ENCODE measurements around the gene SPTLC3. TPM values are rescaled to one million over a fixed set of nuclear protein-coding genes. Genes with fewer than 3 reads are reported as not detected.

Gene SPTLC3
- total and polyA plus RNA-seq, 2 of the 13 experiments (the other 11 are each of a cell fraction or from before 2014, with no cell fraction given): 20.5 to 95.6 TPM

DNA sequence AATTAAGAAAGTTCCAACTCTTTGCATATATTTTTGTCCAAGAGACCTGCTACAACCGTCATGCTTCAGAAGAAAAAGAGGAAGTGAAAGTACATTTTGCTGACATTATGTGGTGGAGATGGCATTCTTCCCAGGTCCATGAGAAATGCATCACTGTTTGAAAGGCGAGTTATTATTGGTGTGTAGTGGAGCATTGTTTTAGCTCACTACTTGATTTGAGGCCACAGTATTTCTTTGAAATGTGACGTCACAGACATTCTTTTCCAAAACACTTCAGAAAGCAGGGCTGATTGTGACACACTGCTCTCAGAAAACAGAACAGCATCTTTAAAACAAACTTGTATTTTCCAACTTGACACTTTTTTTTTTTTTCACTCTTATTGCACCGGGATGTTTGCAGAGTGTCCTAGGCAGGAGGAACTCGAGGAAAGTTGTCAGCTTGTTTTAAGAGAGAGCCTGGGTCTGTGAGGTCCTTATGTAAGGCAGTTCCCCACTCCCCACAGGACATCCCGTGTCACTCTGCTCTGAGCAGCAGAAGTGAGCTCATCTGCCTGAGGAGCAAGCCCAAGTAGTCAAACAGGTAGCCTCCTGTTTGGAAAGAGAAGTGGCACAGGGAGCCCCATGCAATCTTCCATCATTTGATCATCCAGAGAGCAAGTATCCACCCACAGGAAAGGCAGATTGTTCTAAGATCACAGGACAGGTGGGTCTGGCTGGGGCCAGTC is 1.1 kb downstream of the SPTLC3 start (continued):
- TF ChIP-seq, protein P1, sequence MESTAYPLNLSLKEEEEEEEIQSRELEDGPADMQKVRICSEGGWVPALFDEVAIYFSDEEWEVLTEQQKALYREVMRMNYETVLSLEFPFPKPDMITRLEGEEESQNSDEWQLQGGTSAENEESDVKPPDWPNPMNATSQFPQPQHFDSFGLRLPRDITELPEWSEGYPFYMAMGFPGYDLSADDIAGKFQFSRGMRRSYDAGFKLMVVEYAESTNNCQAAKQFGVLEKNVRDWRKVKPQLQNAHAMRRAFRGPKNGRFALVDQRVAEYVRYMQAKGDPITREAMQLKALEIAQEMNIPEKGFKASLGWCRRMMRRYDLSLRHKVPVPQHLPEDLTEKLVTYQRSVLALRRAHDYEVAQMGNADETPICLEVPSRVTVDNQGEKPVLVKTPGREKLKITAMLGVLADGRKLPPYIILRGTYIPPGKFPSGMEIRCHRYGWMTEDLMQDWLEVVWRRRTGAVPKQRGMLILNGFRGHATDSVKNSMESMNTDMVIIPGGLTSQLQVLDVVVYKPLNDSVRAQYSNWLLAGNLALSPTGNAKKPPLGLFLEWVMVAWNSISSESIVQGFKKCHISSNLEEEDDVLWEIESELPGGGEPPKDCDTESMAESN (CRISPR knock-in tag; conservative IDR thresholded peaks at IDR 0.05): no peak
- TF ChIP-seq ZNF367 (CRISPR knock-in tag; IDR thresholded peaks at IDR 0.05; ENCODE audit: borderline replicate concordance): no peak
- no peak for TF ChIP-seq ATRX (CRISPR knock-in tag; IDR thresholded peaks at IDR 0.05; ENCODE audit: borderline replicate concordance)
- TF ChIP-seq ZBTB34 (CRISPR knock-in tag; IDR thresholded peaks at IDR 0.05): no peak
- no peak for TF ChIP-seq RBM39 (IDR thresholded peaks at IDR 0.05; ENCODE audit: low read depth, low read length, poor library complexity, severe bottlenecking)
- TF ChIP-seq ZKSCAN5 (CRISPR knock-in tag; IDR thresholded peaks at IDR 0.05): no peak
- no peak for TF ChIP-seq ZNF30 (CRISPR knock-in tag; IDR thresholded peaks at IDR 0.05)
- 0 out of 2 replicates have a peak, but pooled peaks have one; percentile 14 for TF ChIP-seq ZNF230 (CRISPR knock-in tag; IDR thresholded peaks at IDR 0.05)
- TF ChIP-seq NONO (IDR thresholded peaks at IDR 0.05): no peak
- no peak for TF ChIP-seq NONO (CRISPR knock-in tag; conservative IDR thresholded peaks at IDR 0.05)
- no peak for TF ChIP-seq CC2D1A (CRISPR knock-in tag; IDR thresholded peaks at IDR 0.05)
- no peak for TF ChIP-seq ZNF407 (CRISPR knock-in tag; IDR thresholded peaks at IDR 0.05; ENCODE audit: not compliant biosample characterization)
- no peak for TF ChIP-seq AHR (CRISPR knock-in tag; IDR thresholded peaks at IDR 0.05)
- no peak for TF ChIP-seq HNF4A (CRISPR knock-in tag; IDR thresholded peaks at IDR 0.05)
- 0 out of 2 replicates have a peak, but pooled peaks have one; percentile 63 for TF ChIP-seq ZNF567 (CRISPR knock-in tag; IDR thresholded peaks at IDR 0.05; ENCODE audit: borderline replicate concordance)
- no peak for TF ChIP-seq ZNF670 (CRISPR knock-in tag; IDR thresholded peaks at IDR 0.05; ENCODE audit: borderline replicate concordance)
- no peak for TF ChIP-seq ZNF691 (CRISPR knock-in tag; IDR thresholded peaks at IDR 0.05; ENCODE audit: borderline replicate concordance, low read depth)
